Parathyroid adenoma (tissue), 2 donors: ENCODE results near the gene EIF5.

ENCODE experiments used
- H2AFZ ChIP-seq: fragments of 300-600 bp; sonication (generic); one replicate; pipeline ENCODE4 v1.7.0; 2017; ENCODE audit warnings: antibody characterized with exemption, mild to moderate bottlenecking
- H3K27ac ChIP-seq: fragments of 300-600 bp; sonication (generic); one replicate; pipeline ENCODE4 v1.7.0; 2017
- H3K27me3 ChIP-seq: fragments of 300-600 bp; sonication (generic); one replicate; pipeline ENCODE4 v1.7.0; 2017; ENCODE audit warnings: low read length; ENCODE audit not compliant: control insufficient read depth, insufficient read depth
- H3K36me3 ChIP-seq: fragments of 300-600 bp; sonication (generic); one replicate; pipeline ENCODE4 v1.7.0; 2017; ENCODE audit warnings: low read length; ENCODE audit not compliant: control insufficient read depth, insufficient read depth
- H3K4me1 ChIP-seq: fragments of 300-600 bp; sonication (generic); one replicate; pipeline ENCODE4 v1.7.0; 2017; ENCODE audit warnings: control low read depth
- H3K4me2 ChIP-seq: fragments of 300-600 bp; sonication (generic); one replicate; pipeline ENCODE4 v1.7.0; 2017; ENCODE audit warnings: low read length
- H3K4me3 ChIP-seq: fragments of 300-600 bp; sonication (generic); one replicate; pipeline ENCODE4 v1.7.0; 2017; ENCODE audit warnings: low read depth, low read length
- H3K79me2 ChIP-seq: fragments of 300-600 bp; sonication (generic); one replicate; pipeline ENCODE4 v1.7.0; 2017; ENCODE audit warnings: control low read depth
- H3K9ac ChIP-seq: fragments of 300-600 bp; sonication (generic); one replicate; pipeline ENCODE4 v1.7.0; 2017; ENCODE audit warnings: mild to moderate bottlenecking
- H3K9me3 ChIP-seq: fragments of 300-600 bp; sonication (generic); one replicate; pipeline ENCODE4 v1.7.0; 2017; ENCODE audit warnings: low read length; ENCODE audit not compliant: control insufficient read depth
- TF ChIP-seq, protein P1 (sequence below): fragments of 300-600 bp; sonication (generic); IDR thresholded peaks from one replicate; pipeline ENCODE4 v1.7.0; 2017; ENCODE audit warnings: antibody characterized with exemption, mild to moderate bottlenecking
- donor health status: primary hyperparathyroidism.

EIF5 gene

DNA sequence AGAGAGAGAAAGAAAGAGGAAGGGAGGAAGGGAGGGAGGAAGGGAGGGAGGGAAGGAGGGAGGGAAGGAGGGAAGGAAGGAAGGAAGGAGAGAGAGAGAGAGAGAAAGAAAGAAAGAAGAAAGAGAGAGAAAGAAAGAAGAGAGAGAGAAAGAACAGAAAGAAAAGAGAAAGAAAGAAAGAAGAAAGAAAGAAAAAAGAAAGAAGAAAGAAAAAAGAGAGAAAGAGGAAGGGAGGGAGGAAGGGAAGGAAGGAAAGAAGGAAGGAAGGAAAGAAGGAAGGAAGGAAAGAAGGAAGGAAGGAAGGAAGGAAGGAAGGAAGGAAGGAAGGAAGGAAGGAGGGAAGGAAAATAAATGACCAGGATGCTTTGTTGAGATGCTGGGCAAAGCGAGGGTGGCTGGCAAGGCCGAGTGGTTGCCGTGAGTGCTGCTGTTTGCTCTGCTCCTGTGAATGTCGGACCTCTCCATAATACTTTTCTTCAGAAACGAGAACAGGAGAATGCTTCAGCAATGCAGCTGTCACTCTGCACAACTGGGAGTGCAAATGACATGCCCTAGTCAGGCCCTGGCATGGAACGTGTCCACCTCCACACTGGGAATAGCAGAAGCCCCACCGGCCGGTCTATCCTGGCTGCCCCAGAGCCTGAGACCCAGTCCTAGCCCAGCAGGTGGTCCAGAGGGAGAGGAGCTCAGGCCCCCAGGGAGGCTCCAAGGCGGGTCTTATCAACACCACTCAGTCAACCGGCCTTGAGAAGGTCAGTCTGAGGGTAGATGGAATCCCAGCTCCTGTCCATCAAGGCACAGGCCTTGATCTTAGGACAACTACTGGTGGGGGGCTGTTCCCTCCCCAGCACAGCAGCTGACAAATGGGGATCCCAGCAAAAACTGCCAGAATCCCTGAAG is 25.1 kb upstream of the EIF5 start:
- H3K4me1 ChIP-seq, result peaks cover 2% of the 10 kb centered on the region
- H3K27me3 ChIP-seq, result no peaks in the 10 kb centered on the region
- H3K27ac ChIP-seq, result no peak overlapping the region
- TF ChIP-seq, protein P1, sequence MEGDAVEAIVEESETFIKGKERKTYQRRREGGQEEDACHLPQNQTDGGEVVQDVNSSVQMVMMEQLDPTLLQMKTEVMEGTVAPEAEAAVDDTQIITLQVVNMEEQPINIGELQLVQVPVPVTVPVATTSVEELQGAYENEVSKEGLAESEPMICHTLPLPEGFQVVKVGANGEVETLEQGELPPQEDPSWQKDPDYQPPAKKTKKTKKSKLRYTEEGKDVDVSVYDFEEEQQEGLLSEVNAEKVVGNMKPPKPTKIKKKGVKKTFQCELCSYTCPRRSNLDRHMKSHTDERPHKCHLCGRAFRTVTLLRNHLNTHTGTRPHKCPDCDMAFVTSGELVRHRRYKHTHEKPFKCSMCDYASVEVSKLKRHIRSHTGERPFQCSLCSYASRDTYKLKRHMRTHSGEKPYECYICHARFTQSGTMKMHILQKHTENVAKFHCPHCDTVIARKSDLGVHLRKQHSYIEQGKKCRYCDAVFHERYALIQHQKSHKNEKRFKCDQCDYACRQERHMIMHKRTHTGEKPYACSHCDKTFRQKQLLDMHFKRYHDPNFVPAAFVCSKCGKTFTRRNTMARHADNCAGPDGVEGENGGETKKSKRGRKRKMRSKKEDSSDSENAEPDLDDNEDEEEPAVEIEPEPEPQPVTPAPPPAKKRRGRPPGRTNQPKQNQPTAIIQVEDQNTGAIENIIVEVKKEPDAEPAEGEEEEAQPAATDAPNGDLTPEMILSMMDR, result no peak
- no peak overlapping the region for H3K4me3 ChIP-seq
- no peak overlapping the region for H2AFZ ChIP-seq
- no peaks in the 10 kb centered on the region for H3K9me3 ChIP-seq
- no peaks in the 10 kb centered on the region for H3K36me3 ChIP-seq
- no peaks in the 10 kb centered on the region for H3K79me2 ChIP-seq
- no peak overlapping the region for H3K4me2 ChIP-seq
- no peak overlapping the region for H3K9ac ChIP-seq

DNA sequence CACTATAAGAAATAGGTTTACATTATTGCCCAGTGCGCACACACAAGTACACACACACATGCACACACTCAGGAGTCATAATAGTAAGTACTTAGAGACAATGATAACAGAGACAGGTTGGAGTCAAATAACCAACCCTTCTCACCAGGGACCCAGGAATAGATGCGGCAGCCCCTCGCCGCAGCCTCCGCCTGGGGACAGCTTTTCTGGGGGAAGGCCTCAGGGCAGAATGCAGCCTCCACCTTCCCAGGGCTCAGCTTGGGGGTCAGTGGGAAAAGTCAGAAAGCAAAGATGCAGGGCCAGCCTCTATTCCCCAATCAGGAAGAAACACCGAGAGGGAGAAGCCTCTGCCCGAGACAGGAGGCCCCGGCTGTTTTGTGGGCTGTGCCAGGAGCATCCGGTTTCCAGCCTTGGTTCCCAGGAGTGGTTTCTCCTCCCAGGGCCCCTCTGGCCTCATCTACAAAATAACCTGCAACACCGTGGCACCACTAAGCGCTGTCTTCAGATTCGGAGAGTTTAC is 23.4 kb upstream of the EIF5 start:
- TF ChIP-seq, protein P1, result no peak
- Histone ChIP-seq H3K4me2 (no peak overlapping the region), H3K27me3 (no peaks in the 10 kb centered on the region), H2AFZ (no peak overlapping the region), H3K4me3 (no peak overlapping the region), H3K4me1 (peaks cover 10% of the 10 kb centered on the region), H3K27ac (no peak overlapping the region), H3K79me2 (no peaks in the 10 kb centered on the region), H3K9ac (no peak overlapping the region), H3K9me3 (no peaks in the 10 kb centered on the region), H3K36me3 (no peaks in the 10 kb centered on the region)

DNA sequence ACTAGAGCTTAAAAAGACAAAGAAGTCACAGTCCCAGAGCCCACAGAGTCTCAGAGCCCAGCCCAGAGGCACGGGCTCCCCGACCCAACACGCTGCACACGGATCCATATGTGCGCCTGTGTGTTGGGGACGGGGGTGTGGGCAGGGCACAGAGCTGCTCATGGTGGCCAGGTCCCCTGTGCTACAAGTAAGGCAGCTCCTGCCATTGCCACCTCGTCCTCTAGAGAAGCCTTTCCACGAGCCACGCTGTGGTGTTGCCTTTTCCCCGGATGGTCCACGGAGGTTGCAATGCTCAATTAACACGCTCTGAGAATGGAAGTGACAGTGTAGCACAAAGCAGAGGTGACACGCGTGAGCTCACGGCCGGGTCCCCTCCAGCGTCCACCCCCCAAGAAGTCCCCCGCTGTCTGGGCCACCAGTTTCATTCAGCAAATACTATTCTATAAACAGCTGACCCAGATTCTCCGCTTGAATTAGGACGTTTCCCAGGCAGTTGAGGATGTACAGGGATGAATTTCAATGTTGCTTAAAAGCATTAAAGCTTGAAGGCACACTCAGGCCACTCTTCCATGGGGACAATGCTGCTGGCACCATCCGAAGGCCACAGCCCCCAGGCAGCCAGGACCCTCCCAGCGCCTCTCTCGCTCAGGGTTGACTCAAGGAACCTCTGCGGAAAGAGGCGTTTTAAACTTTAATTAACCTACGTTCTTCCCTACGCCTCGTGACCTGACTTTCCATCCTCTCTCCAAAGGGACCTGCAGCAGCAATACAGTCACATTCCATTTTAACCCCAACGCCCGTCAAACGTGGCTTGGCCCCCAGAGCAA is 22.7 kb upstream of the EIF5 start:
- TF ChIP-seq, protein P1, result no peak
- no peaks in the 10 kb centered on the region for H3K36me3 ChIP-seq
- H3K79me2 ChIP-seq, result no peaks in the 10 kb centered on the region
- no peak overlapping the region for H2AFZ ChIP-seq
- no peak overlapping the region for H3K4me2 ChIP-seq
- H3K9me3 ChIP-seq, result no peaks in the 10 kb centered on the region
- H3K4me3 ChIP-seq, result no peak overlapping the region
- no peak overlapping the region for H3K27ac ChIP-seq
- H3K27me3 ChIP-seq, result no peaks in the 10 kb centered on the region
- H3K4me1 ChIP-seq, result peaks cover 10% of the 10 kb centered on the region
- H3K9ac ChIP-seq, result no peak overlapping the region

DNA sequence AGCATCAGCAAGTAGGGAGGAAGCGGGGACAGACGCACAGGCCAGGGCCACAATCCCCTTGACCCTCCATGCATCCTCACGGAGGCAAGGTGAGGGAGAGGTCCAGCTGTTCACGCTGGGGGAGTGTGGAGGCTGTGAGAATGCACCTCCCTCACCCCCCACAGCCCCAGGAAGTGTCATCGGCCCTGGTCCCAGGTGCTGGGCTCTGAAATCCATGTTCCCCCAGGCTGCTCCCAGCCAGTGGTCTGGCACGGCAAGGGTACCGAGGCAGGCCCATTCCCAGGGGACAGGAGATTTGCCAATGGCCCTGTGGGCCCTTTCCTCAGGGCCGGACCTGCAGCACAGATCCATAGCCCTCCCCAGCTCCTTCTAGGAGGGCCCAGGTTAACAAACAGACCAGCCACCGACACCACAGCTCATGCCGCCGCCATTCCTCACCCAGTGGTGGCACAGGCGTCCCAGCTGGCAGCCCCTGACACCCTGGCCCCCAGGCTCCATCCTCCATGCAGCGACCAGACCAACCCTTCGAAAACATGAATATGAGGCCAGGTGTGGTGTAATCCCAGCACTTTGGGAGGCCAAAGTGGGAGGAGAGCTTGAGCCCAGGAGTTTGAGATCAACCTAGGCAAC is 21.9 kb upstream of the EIF5 start:
- no peaks in the 10 kb centered on the region for H3K27me3 ChIP-seq
- no peak overlapping the region for H3K27ac ChIP-seq
- TF ChIP-seq, protein P1, result no peak
- no peak overlapping the region for H2AFZ ChIP-seq
- H3K36me3 ChIP-seq, result no peaks in the 10 kb centered on the region
- H3K9ac ChIP-seq, result no peak overlapping the region
- peaks cover 10% of the 10 kb centered on the region for H3K4me1 ChIP-seq
- H3K79me2 ChIP-seq, result no peaks in the 10 kb centered on the region
- no peaks in the 10 kb centered on the region for H3K9me3 ChIP-seq
- H3K4me3 ChIP-seq, result no peak overlapping the region
- H3K4me2 ChIP-seq, result no peak overlapping the region
